Immature natural killer cell (primary cell): ENCODE results near the gene CCDC171. TPM values are rescaled to one million over a fixed set of nuclear protein-coding genes. Genes with fewer than 3 reads are reported as not detected.
"Not testable (repeated sequence)": the region's sequence is repeated elsewhere in the genome, so short reads cannot be mapped to it uniquely, and the experiment has no call there.

Experiments used
- DNase-seq, 3 donors: peaks; one replicate each; pipeline ENCODE4 v3.0.0; 2022; ENCODE audit warnings: mixed read lengths in 1 of 3
- H3K27ac Mint-ChIP-seq, 6 donors: one replicate each; pipeline ENCODE4 v1.8.0; 2020; ENCODE audit warnings: mixed read lengths in 6 of 6, mild to moderate bottlenecking in 5 of 6, inconsistent platforms in 4 of 6, moderate library complexity in 3 of 6
- H3K27me3 Mint-ChIP-seq, 3 donors: one replicate each; pipeline ENCODE4 v1.8.0; 2020 to 2021; ENCODE audit warnings: low read depth in 3 of 3, mild to moderate bottlenecking in 3 of 3, mixed read lengths in 3 of 3, moderate library complexity in 3 of 3, inconsistent platforms in 1 of 3
- H3K36me3 Mint-ChIP-seq, 3 donors: one replicate each; pipeline ENCODE4 v1.8.0; 2020; ENCODE audit warnings: mixed read lengths in 3 of 3, inconsistent platforms in 2 of 3, mild to moderate bottlenecking in 2 of 3
- H3K4me1 Mint-ChIP-seq, 2 donors: one replicate each; pipeline ENCODE4 v1.8.0; 2020; ENCODE audit warnings: inconsistent platforms in 2 of 2, mild to moderate bottlenecking in 2 of 2, mixed read lengths in 2 of 2, moderate library complexity in 1 of 2
- H3K4me3 Mint-ChIP-seq, 5 donors: one replicate each; pipeline ENCODE4 v1.8.0; 2020; ENCODE audit warnings: mild to moderate bottlenecking in 5 of 5, mixed read lengths in 5 of 5, inconsistent platforms in 3 of 5, moderate library complexity in 3 of 5
- H3K9me3 Mint-ChIP-seq, 6 donors: one replicate each; pipeline ENCODE4 v1.8.0; 2020; ENCODE audit warnings: mild to moderate bottlenecking in 6 of 6, mixed read lengths in 6 of 6, inconsistent platforms in 4 of 6, moderate library complexity in 3 of 6
- polyA plus RNA-seq, 3 donors: library from polyadenylated mRNA; unstranded; fragments of 300-500 nt; fragmentation: Illumina TruSeq; gene quantifications; one replicate each; pipeline ENCODE4 v1.2.3, GENCODE V29; 2021

CCDC171 gene
- polyA plus RNA-seq, 3 donors from 2014 or later = 0.33 to 0.62 TPM; not detected in 1

GRCh38 chr9:15670894-15671293, 118.1 kb downstream of the CCDC171 start:
- no peak for DNase-seq
- Mint-ChIP-seq H3K4me3 (no peak overlapping the region), H3K9me3 (peaks cover 0 to 17% (median 4%) of the 10 kb centered on the region in 6 donors), H3K36me3 (peaks cover 0 to 7% (median 3%) of the 10 kb centered on the region in 3 donors), H3K27ac (no peak overlapping the region), H3K4me1 (no peaks in the 10 kb centered on the region), H3K27me3 (peaks cover 0 to 2% (median 0%) of the 10 kb centered on the region in 3 donors)

GRCh38 chr9:15693701-15694100, 140.9 kb downstream of the CCDC171 start:
- Mint-ChIP-seq H3K4me1 (no peaks in the 10 kb centered on the region), H3K27ac (no peak overlapping the region), H3K4me3 (no peak overlapping the region), H3K9me3 (peaks cover 0 to 2% (median under 1%) of the 10 kb centered on the region in 6 donors), H3K27me3 (peaks cover 0 to 2% (median 2%) of the 10 kb centered on the region in 3 donors), H3K36me3 (peaks cover 0 to 13% (median 0%) of the 10 kb centered on the region in 3 donors)
- DNase-seq = no peak

GRCh38 chr9:15696979-15697378, 144.1 kb downstream of the CCDC171 start:
- Mint-ChIP-seq H3K27me3 (peaks cover 0 to 2% (median 2%) of the 10 kb centered on the region in 3 donors), H3K27ac (no peak overlapping the region), H3K9me3 (peaks cover 0 to 4% (median 0%) of the 10 kb centered on the region in 6 donors), H3K36me3 (peaks cover 9 to 32% (median 9%) of the 10 kb centered on the region in 3 donors), H3K4me3 (no peak overlapping the region), H3K4me1 (no peaks in the 10 kb centered on the region)
- no peak for DNase-seq

- Mint-ChIP-seq H3K27ac (no peak overlapping the region), H3K27me3 (peaks cover 0 to 2% (median 2%) of the 10 kb centered on the region in 3 donors), H3K9me3 (peaks cover 0 to 4% (median 0%) of the 10 kb centered on the region in 6 donors), H3K4me3 (no peak overlapping the region), H3K4me1 (no peaks in the 10 kb centered on the region), H3K36me3 (peaks cover 9 to 35% (median 10%) of the 10 kb centered on the region in 3 donors)
- DNase-seq = no peak
These were observed 144.6 kb downstream of the CCDC171 start for GRCh38 chr9:15697446-15697851.

- not testable (repeated sequence) for H3K27ac Mint-ChIP-seq, DNase-seq, H3K27me3 Mint-ChIP-seq, H3K4me1 Mint-ChIP-seq, H3K9me3 Mint-ChIP-seq, H3K4me3 Mint-ChIP-seq
- peaks cover 9 to 43% (median 10%) of the 10 kb centered on the region in 3 donors for H3K36me3 Mint-ChIP-seq
These were observed 147.2 kb downstream of the CCDC171 start for GRCh38 chr9:15699876-15700559.

GRCh38 chr9:15707000-15707399, 154.2 kb downstream of the CCDC171 start:
- Mint-ChIP-seq H3K4me1 (no peaks in the 10 kb centered on the region), H3K9me3 (no peaks in the 10 kb centered on the region), H3K27ac (no peak overlapping the region), H3K27me3 (peaks cover 2 to 4% (median 2%) of the 10 kb centered on the region in 3 donors), H3K36me3 (peaks cover 0 to 18% (median under 1%) of the 10 kb centered on the region in 3 donors), H3K4me3 (no peak overlapping the region)
- no peak for DNase-seq

GRCh38 chr9:15711531-15711930, 158.7 kb downstream of the CCDC171 start:
- Mint-ChIP-seq H3K36me3 (peaks cover 0 to 6% (median 3%) of the 10 kb centered on the region in 3 donors), H3K27ac (no peak overlapping the region), H3K27me3 (peaks cover 0 to 2% (median 2%) of the 10 kb centered on the region in 3 donors), H3K4me1 (no peaks in the 10 kb centered on the region), H3K9me3 (no peaks in the 10 kb centered on the region), H3K4me3 (no peak overlapping the region)
- no peak for DNase-seq

- Mint-ChIP-seq H3K4me1 (no peaks in the 10 kb centered on the region), H3K9me3 (peaks cover 0 to 2% (median 0%) of the 10 kb centered on the region in 6 donors), H3K27ac (no peak overlapping the region), H3K27me3 (peaks cover 0 to 2% (median 2%) of the 10 kb centered on the region in 3 donors), H3K36me3 (peaks cover 0 to 10% (median 7%) of the 10 kb centered on the region in 3 donors), H3K4me3 (no peak overlapping the region)
- no peak for DNase-seq
These were observed 159.1 kb downstream of the CCDC171 start for GRCh38 chr9:15711931-15712330.

- peaks cover 0 to 10% (median 7%) of the 10 kb centered on the region in 3 donors for H3K36me3 Mint-ChIP-seq
- peaks cover 0 to 2% (median 0%) of the 10 kb centered on the region in 3 donors for H3K27me3 Mint-ChIP-seq
- no peak overlapping the region for H3K27ac Mint-ChIP-seq
- no peak for DNase-seq
- no peaks in the 10 kb centered on the region for H3K4me1 Mint-ChIP-seq
- no peak overlapping the region for H3K4me3 Mint-ChIP-seq
- peaks cover 0 to 2% (median 0%) of the 10 kb centered on the region in 6 donors for H3K9me3 Mint-ChIP-seq
These were observed 161.9 kb downstream of the CCDC171 start for GRCh38 chr9:15714746-15715145.

- Mint-ChIP-seq H3K9me3 (peaks cover 0 to 2% (median 0%) of the 10 kb centered on the region in 6 donors), H3K27me3 (no peaks in the 10 kb centered on the region), H3K4me3 (no peak overlapping the region), H3K27ac (no peak overlapping the region), H3K36me3 (peaks cover 0 to 10% (median 4%) of the 10 kb centered on the region in 3 donors), H3K4me1 (no peaks in the 10 kb centered on the region)
- no peak for DNase-seq
These were observed 164.6 kb downstream of the CCDC171 start for GRCh38 chr9:15717290-15717967.

- Mint-ChIP-seq H3K36me3 (peaks cover 0 to 10% (median 8%) of the 10 kb centered on the region in 3 donors), H3K9me3 (peaks cover 0 to 2% (median 0%) of the 10 kb centered on the region in 6 donors), H3K27ac (no peak overlapping the region), H3K4me1 (no peaks in the 10 kb centered on the region), H3K27me3 (no peaks in the 10 kb centered on the region), H3K4me3 (no peak overlapping the region)
- DNase-seq = no peak
These were observed 165.6 kb downstream of the CCDC171 start for GRCh38 chr9:15718423-15718822.

GRCh38 chr9:15720861-15721260, 168.0 kb downstream of the CCDC171 start:
- Mint-ChIP-seq H3K4me1 (no peaks in the 10 kb centered on the region), H3K27ac (no peak overlapping the region), H3K27me3 (no peaks in the 10 kb centered on the region), H3K9me3 (peaks cover 0 to 2% (median 0%) of the 10 kb centered on the region in 6 donors), H3K4me3 (no peak overlapping the region), H3K36me3 (peaks cover 0 to 12% (median 8%) of the 10 kb centered on the region in 3 donors)
- DNase-seq = no peak

- Mint-ChIP-seq H3K4me1 (no peaks in the 10 kb centered on the region), H3K27ac (no peak overlapping the region), H3K36me3 (peaks cover 0 to 8% (median 0%) of the 10 kb centered on the region in 3 donors), H3K27me3 (no peaks in the 10 kb centered on the region), H3K4me3 (no peak overlapping the region), H3K9me3 (no peaks in the 10 kb centered on the region)
- no peak for DNase-seq
These were observed 170.0 kb downstream of the CCDC171 start for GRCh38 chr9:15722888-15723287.

GRCh38 chr9:15724016-15724415, 171.2 kb downstream of the CCDC171 start:
- H3K4me3 Mint-ChIP-seq = no peak overlapping the region
- no peaks in the 10 kb centered on the region for H3K9me3 Mint-ChIP-seq
- H3K4me1 Mint-ChIP-seq = no peaks in the 10 kb centered on the region
- peaks cover 0 to 11% (median 6%) of the 10 kb centered on the region in 3 donors for H3K36me3 Mint-ChIP-seq
- no peaks in the 10 kb centered on the region for H3K27me3 Mint-ChIP-seq
- no peak for DNase-seq
- H3K27ac Mint-ChIP-seq = no peak overlapping the region
